GM04503 (cell line): Measurements from ENCODE around the gene ELFN2.

Experiments
- DNase-seq: peaks from one replicate; pipeline ENCODE4 v3.0.0-alpha.2; 2012; ENCODE audit warnings: low read depth

The ELFN2 gene

GRCh38 chr22:37455896-37456295 lies 28.6 kb upstream of the ELFN2 start:
- no peak for DNase-seq

DNA sequence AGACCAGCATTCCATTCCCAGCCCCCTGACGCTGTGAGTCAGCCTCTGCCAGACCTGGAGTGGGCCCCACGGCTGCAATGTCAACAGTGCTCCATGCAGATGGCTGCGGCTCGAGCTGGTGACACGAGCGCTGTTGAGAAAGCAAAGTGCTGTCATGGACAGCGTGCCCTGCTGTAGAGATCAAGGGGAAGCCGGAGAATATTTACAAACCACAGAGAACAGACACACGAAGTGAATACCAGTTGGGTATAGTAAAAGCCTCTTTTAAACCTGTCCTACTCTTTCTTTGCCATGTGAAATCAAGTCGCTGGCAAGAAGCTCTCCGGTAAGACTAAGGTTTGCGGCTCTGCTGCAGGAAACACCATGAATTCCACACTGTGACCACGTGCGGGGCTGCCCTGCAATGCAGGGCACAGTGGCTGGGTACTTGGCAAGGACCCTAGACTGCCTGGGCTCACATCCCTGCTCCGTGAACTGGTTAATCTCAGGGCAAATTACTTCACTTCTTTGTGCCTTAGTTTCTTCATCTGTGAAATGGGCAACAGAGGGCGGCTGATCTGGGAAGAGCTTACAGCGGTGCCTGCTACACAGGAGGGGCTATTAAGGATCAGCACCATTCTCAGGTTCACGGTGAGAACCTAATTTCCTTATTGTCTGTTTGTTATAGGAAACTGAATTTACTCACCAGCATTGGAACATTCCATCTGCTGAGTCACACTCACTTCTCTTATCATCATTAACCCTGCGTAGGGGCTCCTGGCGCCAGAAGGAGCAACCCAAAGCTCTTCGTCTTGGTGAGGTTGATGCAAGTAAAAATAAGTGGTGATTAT lies 27.8 kb upstream of the ELFN2 start:
- no peak for DNase-seq

- DNase-seq, result no peak
Observed at GRCh38 chr22:37453696-37454095, 26.4 kb upstream of the ELFN2 start.

DNA sequence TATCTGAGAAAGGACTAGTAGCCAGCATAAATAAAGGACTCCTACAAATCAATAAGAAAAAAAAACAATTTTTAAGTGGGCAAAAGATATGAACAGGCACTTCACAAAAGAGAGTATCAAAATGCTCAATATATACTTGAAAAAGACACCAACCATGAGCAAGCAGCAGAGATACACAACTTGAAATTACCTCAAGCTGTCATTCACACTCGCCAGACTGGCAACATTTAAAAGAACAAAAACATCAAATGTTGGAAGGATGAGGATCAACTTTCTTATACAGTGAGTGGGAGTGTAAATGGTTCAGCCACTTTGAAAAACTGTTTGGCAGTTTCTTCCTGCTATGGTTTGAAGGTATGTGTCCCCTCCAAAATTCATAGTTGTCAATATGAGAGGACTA lies 23.9 kb upstream of the ELFN2 start:
- no peak for DNase-seq

GRCh38 chr22:37449331-37450001 lies 22.2 kb upstream of the ELFN2 start:
- DNase-seq, result no peak

DNA sequence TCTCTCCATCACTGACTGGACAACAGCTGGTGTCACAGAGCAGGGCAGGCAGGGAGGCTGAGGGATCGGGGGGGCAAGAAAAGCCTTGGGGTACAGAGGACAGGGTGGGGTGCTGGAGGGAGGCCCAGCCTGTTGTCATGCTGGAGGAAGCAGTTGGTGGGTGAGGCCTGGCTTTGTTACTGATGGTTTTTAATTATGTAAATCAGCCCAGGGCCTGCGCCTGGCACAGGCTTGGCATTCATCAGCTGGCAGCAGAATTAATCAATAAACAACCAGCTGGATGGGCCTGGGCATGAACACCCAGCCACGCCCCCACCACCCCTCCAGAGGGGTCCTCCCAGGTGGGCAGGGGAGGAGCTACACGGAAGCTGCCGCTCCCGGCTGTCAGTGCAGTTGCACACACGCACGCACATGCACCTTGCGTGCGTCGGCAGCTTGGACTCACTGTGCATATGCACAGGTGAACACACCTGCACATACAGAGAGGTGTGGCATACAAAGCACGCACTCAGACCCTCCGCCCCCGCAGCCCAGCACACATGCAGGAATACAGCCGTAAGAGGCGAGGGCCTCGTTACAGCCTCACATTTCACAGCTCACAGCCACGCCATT lies 21.3 kb upstream of the ELFN2 start:
- DNase-seq, result no peak

GRCh38 chr22:37445501-37445900 lies 18.2 kb upstream of the ELFN2 start:
- DNase-seq, result no peak

DNA sequence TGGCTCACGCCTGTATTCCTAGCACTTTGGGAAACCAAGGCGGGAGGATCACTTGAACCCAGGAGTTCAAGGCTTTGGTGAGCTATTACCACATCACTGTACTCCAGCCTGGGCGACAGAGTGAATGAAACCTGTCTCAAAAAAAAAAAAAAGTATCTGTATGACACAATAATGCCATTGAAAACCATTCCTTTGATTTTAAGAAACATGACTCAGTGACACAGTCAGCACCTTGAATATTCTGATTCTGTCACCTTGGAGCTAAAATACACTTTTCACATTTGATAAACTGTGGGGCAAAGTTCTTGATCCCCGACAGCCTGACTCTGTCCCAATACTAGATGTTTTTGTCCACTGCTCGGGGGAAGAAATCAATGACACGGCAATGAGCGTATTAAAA lies 16.7 kb upstream of the ELFN2 start:
- DNase-seq, result no peak

DNA sequence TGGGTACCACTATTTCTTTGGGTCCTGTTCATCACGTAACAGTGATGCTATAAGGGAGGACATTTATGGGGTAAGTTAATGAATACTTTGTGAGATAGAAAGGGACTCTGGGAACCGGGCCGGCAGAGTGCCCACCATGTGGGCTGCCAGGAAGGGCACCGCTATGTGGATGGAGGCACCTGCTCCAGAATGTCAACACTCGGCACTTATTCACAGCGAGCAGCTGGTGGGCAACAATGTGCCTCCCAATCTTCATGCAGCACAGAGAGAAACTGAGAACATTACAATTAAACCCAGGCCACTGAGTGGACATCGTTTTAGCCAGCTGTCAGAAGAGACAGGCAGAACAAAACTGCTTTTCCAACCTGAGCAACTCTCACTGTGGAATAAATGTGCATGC lies 15.8 kb upstream of the ELFN2 start:
- DNase-seq, result no peak

- DNase-seq, result no peak
Observed at GRCh38 chr22:37442537-37442936, 15.3 kb upstream of the ELFN2 start.

DNA sequence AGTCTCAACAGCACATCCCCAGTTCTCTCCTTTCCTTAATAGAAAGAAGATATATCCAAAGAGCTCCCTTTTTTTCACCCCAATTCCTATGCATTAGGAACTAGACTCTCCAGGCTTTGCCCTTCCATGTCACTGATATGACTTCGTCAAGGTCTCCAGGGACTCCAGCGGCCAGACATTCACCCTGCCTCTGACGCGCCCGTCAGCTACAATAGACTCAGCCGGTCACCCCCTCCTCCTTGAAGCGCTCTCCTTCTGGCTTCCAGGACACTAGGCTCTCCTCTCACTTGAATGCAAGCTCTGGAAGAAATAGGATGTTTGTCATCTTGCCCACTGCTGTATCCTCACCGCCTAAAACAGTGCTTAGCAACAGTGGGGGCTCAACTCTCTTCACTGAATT lies 14.9 kb upstream of the ELFN2 start:
- DNase-seq, result no peak

- no peak for DNase-seq
Observed at GRCh38 chr22:37440875-37441274, 13.6 kb upstream of the ELFN2 start.

- DNase-seq, result no peak
Observed at GRCh38 chr22:37439347-37439746, 12.1 kb upstream of the ELFN2 start.

DNA sequence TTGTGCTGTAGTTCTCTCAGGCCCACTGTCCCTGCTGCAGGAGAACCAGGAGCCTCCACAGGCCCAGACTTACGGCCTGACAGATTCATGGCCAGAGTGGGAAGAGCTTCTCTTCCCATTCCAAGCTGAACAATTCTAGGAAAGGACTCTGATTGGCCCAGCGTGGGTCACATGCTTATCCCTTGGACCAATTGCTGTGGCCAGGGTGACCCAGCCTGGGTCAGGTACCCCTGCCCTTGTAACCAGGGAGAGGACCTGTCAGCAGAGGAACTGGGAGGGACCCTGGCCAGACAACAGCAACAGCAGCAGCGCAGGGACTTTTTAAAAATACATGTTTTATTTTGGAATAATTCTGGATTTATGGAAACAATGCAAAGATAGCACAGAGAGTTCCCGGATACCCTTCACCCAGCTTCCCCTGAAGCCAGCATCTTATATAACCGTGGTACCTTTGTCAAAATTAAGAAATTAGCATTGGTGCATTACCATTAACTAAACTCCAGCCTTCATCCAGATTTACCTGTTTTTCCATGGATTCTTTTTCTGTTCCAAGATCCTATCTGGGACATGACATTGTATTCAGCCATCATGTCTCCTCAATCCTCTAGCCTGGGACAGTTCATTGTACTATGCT lies 8.8 kb upstream of the ELFN2 start:
- no peak for DNase-seq

GRCh38 chr22:37433786-37434185 lies 6.5 kb upstream of the ELFN2 start:
- DNase-seq, result no peak

- no peak for DNase-seq
Observed at GRCh38 chr22:37432708-37433054, 5.4 kb upstream of the ELFN2 start.

GRCh38 chr22:37431801-37432707 lies 4.8 kb upstream of the ELFN2 start:
- DNase-seq, result peak; percentile 97

DNA sequence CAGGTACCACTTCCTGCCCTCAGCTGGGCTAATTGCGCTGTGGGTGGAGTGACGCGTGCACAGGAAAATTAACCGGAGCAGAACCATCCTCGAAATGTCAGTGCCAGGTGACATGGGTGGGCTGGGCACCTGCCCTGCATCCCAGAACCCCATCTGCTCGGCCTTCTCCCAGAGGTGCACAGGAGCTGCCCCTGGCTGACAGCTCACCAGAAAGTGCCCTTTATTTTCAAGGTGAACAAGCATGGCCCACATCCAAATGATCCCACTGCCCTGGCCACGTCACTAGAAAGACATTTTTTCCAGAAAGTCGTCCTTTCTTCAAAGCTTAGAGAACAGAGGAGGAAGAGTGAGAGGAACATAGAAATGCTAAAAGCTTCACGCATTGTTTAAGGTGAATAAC lies 4.1 kb upstream of the ELFN2 start:
- DNase-seq, result no peak

DNA sequence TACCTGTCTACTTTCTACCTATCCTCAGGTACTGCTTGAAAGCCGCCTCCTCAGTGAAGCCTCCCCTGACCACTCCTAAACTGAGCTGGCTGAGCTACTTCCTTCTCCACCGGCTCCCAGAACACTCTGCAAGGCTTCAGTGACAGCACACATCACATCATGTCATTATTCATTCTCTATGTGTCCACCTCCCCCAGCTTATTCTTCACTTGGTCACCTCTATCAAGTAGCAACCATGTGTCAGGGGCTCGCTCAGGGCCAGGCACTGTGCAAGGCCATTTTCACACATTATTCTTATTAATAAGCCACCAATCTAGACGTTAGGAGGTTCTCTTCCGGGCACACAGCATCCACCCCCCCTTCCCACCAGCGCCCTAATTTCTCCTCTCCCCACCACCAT lies 3.7 kb upstream of the ELFN2 start:
- no peak for DNase-seq

- no peak for DNase-seq
Observed at GRCh38 chr22:37428649-37429586, 1.6 kb upstream of the ELFN2 start.
